DND-41 (cell line): ENCODE measurements around the gene SGCD.

Experiments used
- ATAC-seq: fragments of 200-7000 bp; cut with Tn5 transposase; 3 replicates; pipeline ENCODE4 v1.9.1; 2021; ENCODE audit warnings: low read depth; ENCODE audit not compliant: insufficient read depth
- DNase-seq: peaks from one replicate; pipeline ENCODE4 v3.0.0-alpha.2; 2020
- H2AFZ ChIP-seq: 2 replicates; pipeline ENCODE4 v1.6.0; 2012; ENCODE audit warnings: low read depth, low read length
- H3K27ac ChIP-seq: 2 replicates; pipeline ENCODE4 v1.5.1; 2012; ENCODE audit warnings: low read length, inconsistent platforms
- H3K27me3 ChIP-seq: fragments of 200-600 bp; sonication (generic); 2 replicates; pipeline ENCODE4 v1.6.0; 2012; ENCODE audit warnings: low read length, mild to moderate bottlenecking, inconsistent platforms; ENCODE audit not compliant: insufficient read depth, poor library complexity
- H3K36me3 ChIP-seq: 2 replicates; pipeline ENCODE4 v1.5.1; 2012; ENCODE audit warnings: low read length, inconsistent platforms; ENCODE audit not compliant: insufficient read depth
- H3K4me1 ChIP-seq: 2 replicates; pipeline ENCODE4 v1.5.1; 2012; ENCODE audit warnings: mild to moderate bottlenecking, low read length; ENCODE audit not compliant: insufficient read depth
- H3K4me2 ChIP-seq: 2 replicates; pipeline ENCODE4 v1.6.0; 2012; ENCODE audit warnings: mild to moderate bottlenecking, moderate library complexity, low read length, inconsistent platforms; ENCODE audit not compliant: insufficient read depth
- H3K4me3 ChIP-seq, 2 experiments: fragments of 200-600 bp in 1 of 2; shearing (Covaris generic) in 1 of 2; 2 replicates each; pipeline ENCODE4 v1.5.1; 2012 to 2016; ENCODE audit warnings: inconsistent platforms in 2 of 2, low read length in 2 of 2, mild to moderate bottlenecking in 2 of 2, low read depth in 1 of 2, moderate library complexity in 1 of 2
- H3K79me2 ChIP-seq: 2 replicates; pipeline ENCODE4 v1.6.0; 2012; ENCODE audit warnings: low read length, inconsistent platforms; ENCODE audit not compliant: insufficient read depth
- H3K9ac ChIP-seq: 2 replicates; pipeline ENCODE4 v1.6.0; 2012; ENCODE audit warnings: low read depth, mild to moderate bottlenecking, inconsistent platforms, low read length, moderate library complexity
- H3K9me3 ChIP-seq: 2 replicates; pipeline ENCODE4 v1.5.1; 2012; ENCODE audit warnings: low read length, moderate library complexity, mild to moderate bottlenecking, inconsistent platforms; ENCODE audit not compliant: insufficient read depth, severe bottlenecking
- H4K20me1 ChIP-seq: 2 replicates; pipeline ENCODE4 v1.6.0; 2012; ENCODE audit warnings: low read length; ENCODE audit not compliant: insufficient read depth
- EZH2 ChIP-seq: IDR thresholded peaks from 3 replicates; pipeline ENCODE4 v1.6.1; 2012; ENCODE audit warnings: borderline replicate concordance, low read depth, mild to moderate bottlenecking, moderate library complexity, low read length, inconsistent platforms; ENCODE audit not compliant: severe bottlenecking
- TF ChIP-seq, protein P1 (sequence below): IDR thresholded peaks from 2 replicates; pipeline ENCODE4 v1.5.1; 2012; ENCODE audit warnings: borderline replicate concordance, low read length, moderate library complexity, mild to moderate bottlenecking; ENCODE audit not compliant: poor library complexity, severe bottlenecking; ENCODE audit errors: extremely low read depth

Gene SGCD

DNA sequence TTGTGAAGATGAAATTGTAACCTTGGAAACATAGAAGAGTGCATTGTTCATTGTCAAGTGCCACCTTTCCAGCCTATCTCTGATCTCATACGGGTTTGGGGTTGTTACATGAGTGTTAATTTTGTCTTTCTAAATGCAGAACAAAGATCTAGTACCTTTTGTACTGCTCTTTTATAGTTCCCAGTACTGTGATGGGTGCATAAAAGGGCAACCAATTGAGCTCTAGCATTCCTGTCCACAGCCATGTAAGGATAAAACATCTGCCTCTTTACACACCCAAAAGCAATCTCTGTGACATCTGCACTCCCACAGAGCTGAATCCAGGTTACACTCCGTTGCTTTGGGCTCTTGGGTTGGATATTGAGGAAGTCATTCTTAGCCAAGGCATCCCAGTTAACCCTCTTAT is 255.2 kb downstream of the SGCD start:
- Histone ChIP-seq H2AFZ (no peak overlapping the region), H3K27ac (no peak overlapping the region), H4K20me1 (no peaks in the 10 kb centered on the region), H3K4me3 (no peak overlapping the region), H3K4me2 (no peak overlapping the region), H3K9ac (no peak overlapping the region), H3K36me3 (no peaks in the 10 kb centered on the region), H3K27me3 (peaks cover 6% of the 10 kb centered on the region), H3K4me1 (no peaks in the 10 kb centered on the region), H3K79me2 (no peaks in the 10 kb centered on the region), H3K9me3 (no peaks in the 10 kb centered on the region)
- TF ChIP-seq, protein P1, sequence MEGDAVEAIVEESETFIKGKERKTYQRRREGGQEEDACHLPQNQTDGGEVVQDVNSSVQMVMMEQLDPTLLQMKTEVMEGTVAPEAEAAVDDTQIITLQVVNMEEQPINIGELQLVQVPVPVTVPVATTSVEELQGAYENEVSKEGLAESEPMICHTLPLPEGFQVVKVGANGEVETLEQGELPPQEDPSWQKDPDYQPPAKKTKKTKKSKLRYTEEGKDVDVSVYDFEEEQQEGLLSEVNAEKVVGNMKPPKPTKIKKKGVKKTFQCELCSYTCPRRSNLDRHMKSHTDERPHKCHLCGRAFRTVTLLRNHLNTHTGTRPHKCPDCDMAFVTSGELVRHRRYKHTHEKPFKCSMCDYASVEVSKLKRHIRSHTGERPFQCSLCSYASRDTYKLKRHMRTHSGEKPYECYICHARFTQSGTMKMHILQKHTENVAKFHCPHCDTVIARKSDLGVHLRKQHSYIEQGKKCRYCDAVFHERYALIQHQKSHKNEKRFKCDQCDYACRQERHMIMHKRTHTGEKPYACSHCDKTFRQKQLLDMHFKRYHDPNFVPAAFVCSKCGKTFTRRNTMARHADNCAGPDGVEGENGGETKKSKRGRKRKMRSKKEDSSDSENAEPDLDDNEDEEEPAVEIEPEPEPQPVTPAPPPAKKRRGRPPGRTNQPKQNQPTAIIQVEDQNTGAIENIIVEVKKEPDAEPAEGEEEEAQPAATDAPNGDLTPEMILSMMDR, result no peak
- TF ChIP-seq EZH2, result no peak
- DNase-seq (no peak), ATAC-seq (no peak)

DNA sequence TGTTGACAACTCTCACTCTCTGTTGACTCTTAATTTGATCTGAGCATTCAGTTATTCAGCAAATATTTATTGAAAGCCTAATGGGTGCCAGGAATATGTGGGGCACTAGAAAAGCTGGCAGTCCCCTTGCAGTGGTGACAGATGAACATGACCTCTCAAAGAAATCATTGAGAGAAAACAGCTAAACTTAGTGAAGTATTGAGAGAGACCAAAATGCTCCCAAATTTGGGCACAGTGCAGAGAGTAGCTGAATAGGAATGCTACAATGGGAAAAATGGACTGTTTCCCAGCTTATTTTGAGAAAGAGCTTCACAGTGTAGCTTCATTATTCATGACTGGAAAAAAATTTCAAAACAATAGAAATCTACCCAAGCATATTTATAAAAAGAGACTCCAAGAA is 257.9 kb downstream of the SGCD start:
- no peaks in the 10 kb centered on the region for H3K9me3 ChIP-seq
- H3K79me2 ChIP-seq, result no peaks in the 10 kb centered on the region
- DNase-seq (no peak), ATAC-seq (no peak)
- H3K4me2 ChIP-seq, result no peak overlapping the region
- no peak overlapping the region for H2AFZ ChIP-seq
- H3K9ac ChIP-seq, result no peak overlapping the region
- no peaks in the 10 kb centered on the region for H4K20me1 ChIP-seq
- TF ChIP-seq EZH2, result no peak
- TF ChIP-seq, protein P1, result no peak
- no peaks in the 10 kb centered on the region for H3K36me3 ChIP-seq
- no peak overlapping the region for H3K4me3 ChIP-seq
- H3K4me1 ChIP-seq, result no peaks in the 10 kb centered on the region
- peaks cover 14% of the 10 kb centered on the region for H3K27me3 ChIP-seq
- H3K27ac ChIP-seq, result no peak overlapping the region

DNA sequence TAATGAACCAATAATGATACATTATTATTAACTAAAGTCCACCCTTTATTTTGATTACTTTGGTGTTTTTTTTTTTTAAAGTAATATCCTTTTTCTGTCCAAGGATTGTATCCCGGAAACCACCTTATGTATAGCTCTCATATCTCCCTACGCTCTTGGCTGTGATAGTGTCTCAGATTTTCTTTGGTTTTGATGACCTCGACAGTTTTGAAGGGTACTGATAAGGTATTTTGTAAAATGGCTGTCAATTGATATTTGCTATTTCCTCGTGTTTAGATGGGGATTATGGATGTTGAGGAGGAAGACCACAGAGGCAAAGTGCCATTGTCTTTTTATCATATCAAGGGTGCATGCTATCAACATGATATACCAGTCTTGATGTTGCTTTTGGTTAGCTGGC is 259.0 kb downstream of the SGCD start:
- Histone ChIP-seq H3K4me2 (no peak overlapping the region), H3K79me2 (no peaks in the 10 kb centered on the region), H4K20me1 (no peaks in the 10 kb centered on the region), H3K9me3 (no peaks in the 10 kb centered on the region), H3K4me3 (no peak overlapping the region), H3K27ac (no peak overlapping the region), H3K9ac (no peak overlapping the region), H2AFZ (no peak overlapping the region), H3K4me1 (no peaks in the 10 kb centered on the region), H3K27me3 (peaks cover 14% of the 10 kb centered on the region), H3K36me3 (no peaks in the 10 kb centered on the region)
- ATAC-seq (no peak), DNase-seq (no peak)
- TF ChIP-seq, protein P1, result no peak
- no peak for TF ChIP-seq EZH2

DNA sequence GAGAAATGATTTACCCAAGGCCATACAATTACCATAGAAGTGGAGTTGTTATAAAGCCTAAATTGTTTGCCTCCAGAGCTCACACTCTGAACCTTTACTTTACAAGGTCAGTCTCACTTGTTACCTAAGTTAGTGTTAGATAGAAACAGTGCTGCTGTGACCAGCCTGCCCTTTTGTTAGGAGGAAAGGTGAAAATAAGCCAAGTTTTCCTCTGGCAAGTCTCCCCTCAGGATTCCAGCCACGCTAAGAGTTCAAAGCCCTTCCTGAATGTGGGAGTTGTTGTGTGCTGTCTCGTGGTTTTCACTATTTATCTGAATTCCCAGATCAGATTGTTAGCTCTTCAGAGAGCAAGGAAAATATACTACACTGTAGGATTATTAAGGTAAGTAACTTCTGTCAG is 260.0 kb downstream of the SGCD start:
- Histone ChIP-seq H3K9me3 (no peaks in the 10 kb centered on the region), H3K36me3 (no peaks in the 10 kb centered on the region), H3K4me2 (no peak overlapping the region), H3K27ac (no peak overlapping the region), H3K9ac (no peak overlapping the region), H4K20me1 (no peaks in the 10 kb centered on the region), H3K79me2 (no peaks in the 10 kb centered on the region), H2AFZ (no peak overlapping the region), H3K27me3 (peaks cover 14% of the 10 kb centered on the region), H3K4me3 (no peak overlapping the region), H3K4me1 (no peaks in the 10 kb centered on the region)
- ATAC-seq (no peak), DNase-seq (no peak)
- TF ChIP-seq, protein P1, result no peak
- no peak for TF ChIP-seq EZH2
